Stimulated activated naive CD8-positive, alpha-beta T cell treated with anti-CD3 and anti-CD28 coated beads, Interleukin-15, amount 100 ng/mL, for 72 hours (primary cell): ENCODE measurements around the gene CDK11B.
A peak's percentile ranks its signal among the peaks of the same experiment; 100 is the strongest.

Experiments
- ATAC-seq: fragments of 150-1000 bp; cut with Tn5 transposase; 2 replicates; pipeline ENCODE4 v1.10.0; 2021; ENCODE audit warnings: mild to moderate bottlenecking, moderate library complexity
- DNase-seq, 2 donors: peaks; one replicate each; pipeline ENCODE4 v3.0.0; 2021 to 2022
- H3K27ac Mint-ChIP-seq, 2 donors: one replicate each; pipeline ENCODE4 v1.8.0; 2022; ENCODE audit warnings: mild to moderate bottlenecking in 2 of 2, mixed read lengths in 2 of 2, moderate library complexity in 2 of 2
- H3K27me3 Mint-ChIP-seq: one replicate; pipeline ENCODE4 v1.8.0; 2022; ENCODE audit warnings: mixed read lengths
- H3K4me1 Mint-ChIP-seq: one replicate; pipeline ENCODE4 v1.8.0; 2022; ENCODE audit warnings: mild to moderate bottlenecking, mixed read lengths
- H3K4me3 Mint-ChIP-seq, 2 donors: one replicate each; pipeline ENCODE4 v1.8.0; 2022; ENCODE audit warnings: mild to moderate bottlenecking in 2 of 2, mixed read lengths in 2 of 2, moderate library complexity in 1 of 2
- H3K9me3 Mint-ChIP-seq, 2 donors: one replicate each; pipeline ENCODE4 v1.8.0; 2022; ENCODE audit warnings: mixed read lengths in 2 of 2

Gene CDK11B

DNA sequence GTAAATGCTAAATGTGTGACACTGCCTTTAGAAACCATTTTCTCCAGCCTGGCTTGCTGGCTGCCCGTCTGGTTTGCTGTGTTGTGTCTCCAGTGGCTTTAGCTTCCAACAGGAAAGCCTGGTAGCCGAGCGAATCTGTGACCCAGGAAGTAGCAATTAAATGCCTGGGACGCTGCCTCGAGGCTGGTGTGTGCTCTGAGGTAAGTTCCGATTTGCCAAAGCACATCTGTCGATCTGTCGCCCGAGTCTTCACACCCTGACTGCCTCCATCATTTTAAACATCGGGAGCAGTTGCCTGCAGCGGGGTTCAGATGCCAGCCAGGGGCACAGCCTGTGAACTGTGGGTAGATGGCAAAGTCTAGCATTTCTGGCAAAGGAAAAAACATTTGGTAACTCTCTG is 41.3 kb downstream of the CDK11B start:
- Mint-ChIP-seq H3K4me1 (peaks cover 35% of the 10 kb centered on the region), H3K9me3 (no peaks in the 10 kb centered on the region), H3K27ac (peak overlapping the region in 1 of 2 donors; percentile 63), H3K27me3 (no peaks in the 10 kb centered on the region), H3K4me3 (peak overlapping the region in 1 of 2 donors; percentile 54)
- ATAC-seq = no peak
- no peak for DNase-seq

DNA sequence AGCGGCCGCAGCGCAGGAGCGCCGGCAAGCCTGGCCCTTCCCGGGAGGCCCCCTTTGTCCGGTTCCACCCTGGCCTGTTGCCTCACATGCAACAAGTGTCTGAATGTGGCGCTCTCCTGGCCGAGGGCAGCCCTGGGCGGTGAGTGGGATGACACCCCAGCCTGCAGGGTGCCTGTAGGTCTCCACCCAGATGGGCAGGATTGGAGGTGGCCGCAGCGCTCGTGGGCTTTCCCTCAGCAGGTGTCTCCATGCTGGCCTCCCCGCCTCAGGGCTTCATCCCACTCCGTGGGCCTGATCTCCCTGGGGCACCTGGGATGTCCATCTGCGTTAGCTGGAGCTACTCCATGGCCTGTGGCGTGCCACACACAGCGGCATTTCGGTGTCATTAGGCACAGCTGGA is 42.0 kb downstream of the CDK11B start:
- H3K4me3 Mint-ChIP-seq = peak overlapping the region; percentile 54 to 84

DNA sequence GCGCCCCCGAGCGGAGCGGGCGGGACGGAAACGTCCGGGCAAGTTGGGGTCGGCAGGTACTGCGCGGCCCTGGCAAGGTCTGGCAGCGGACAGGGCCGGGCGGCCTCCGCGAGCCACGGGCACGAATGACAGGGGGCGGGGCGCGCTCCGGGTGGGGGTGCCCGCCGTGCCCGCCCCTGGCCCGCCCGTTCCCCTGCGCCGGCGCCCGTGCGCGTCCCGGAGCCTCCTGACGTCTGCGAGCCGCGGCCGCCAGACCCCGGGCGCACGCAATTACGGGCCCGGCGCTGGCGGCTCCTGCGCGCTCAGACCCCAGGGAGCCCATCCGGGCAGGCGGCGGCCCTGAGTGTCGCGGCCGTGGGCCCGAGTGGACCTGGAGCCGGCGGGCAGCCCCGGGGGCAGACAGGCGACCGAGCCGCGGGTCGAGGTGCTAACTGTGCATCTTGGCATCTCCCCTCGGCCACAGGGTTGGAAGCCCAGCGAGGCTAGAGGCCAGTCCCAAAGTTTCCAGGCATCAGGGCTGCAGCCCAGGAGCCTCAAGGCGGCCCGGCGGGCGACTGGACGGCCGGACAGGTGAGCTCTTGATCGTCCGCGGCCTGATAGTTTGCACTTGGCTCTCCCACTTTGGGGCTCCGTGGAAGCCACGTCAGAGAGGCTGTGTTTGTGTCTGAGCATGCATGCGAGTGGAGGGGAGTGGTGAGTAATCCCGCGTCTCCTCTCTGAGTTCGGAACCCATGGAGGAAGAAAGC is 42.6 kb downstream of the CDK11B start:
- peak overlapping the region in 1 of 2 donors; percentile 88 for H3K27ac Mint-ChIP-seq
- no peaks in the 10 kb centered on the region for H3K9me3 Mint-ChIP-seq
- DNase-seq (no peak), ATAC-seq (peak; percentile 14)
- no peaks in the 10 kb centered on the region for H3K27me3 Mint-ChIP-seq
- H3K4me3 Mint-ChIP-seq = peak overlapping the region; percentile 54 to 84
- H3K4me1 Mint-ChIP-seq = peaks cover 41% of the 10 kb centered on the region

More for the DNA sequence above, 42.0 kb downstream of the CDK11B start:
- ATAC-seq = no peak
- peak overlapping the region in 1 of 2 donors; percentile 19 for H3K27ac Mint-ChIP-seq
- no peak for DNase-seq
- no peaks in the 10 kb centered on the region for H3K9me3 Mint-ChIP-seq
- H3K27me3 Mint-ChIP-seq = no peaks in the 10 kb centered on the region
- peaks cover 40% of the 10 kb centered on the region for H3K4me1 Mint-ChIP-seq

DNA sequence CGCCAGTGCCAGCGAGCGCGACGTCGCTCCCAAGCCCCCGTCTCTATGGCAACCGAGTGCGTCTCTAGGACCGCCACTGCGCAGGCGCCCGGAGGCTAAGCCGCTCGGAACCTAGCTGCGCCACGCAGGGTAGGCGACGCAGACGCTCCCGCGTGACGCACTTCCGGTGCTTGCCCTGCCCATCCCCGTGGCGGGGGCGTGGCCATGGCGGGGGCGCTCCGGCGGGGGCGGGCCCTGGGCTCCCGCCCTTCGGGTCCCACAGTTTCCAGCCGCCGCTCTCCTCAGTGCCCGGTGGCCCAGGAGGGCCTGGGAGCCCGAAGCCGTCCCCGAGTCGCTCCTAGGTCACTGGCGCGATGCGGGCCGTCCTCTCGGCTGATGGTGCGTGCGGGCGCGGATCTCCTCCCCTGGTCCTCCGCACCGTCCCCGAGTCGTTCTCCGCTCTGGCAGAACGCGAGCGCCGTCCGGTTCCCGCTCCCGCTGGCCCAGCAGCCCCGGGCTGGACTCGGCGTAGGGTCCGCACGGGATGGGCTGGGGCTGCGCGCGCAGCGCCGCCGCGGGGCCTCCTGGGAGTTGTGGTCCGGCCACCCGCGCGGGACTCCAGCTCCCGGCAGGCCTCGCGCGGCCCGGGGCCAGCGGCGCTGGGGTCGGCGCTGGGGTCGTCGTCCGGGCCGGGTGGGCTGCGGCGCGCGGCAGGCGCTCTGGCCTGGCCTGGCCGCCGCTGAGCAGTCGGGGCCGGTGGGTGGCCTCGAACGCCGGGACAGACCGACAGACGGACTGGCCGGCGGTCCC is 43.4 kb downstream of the CDK11B start, which contains the start of gene MIB2:
MIB2 (plus strand) TSS at position 245 of the 789 bp plus-strand sequence. CDS start 7,953 bp downstream, outside the sequence.
- ATAC-seq (peak; percentile 91), DNase-seq (peak; percentile 98)
- H3K9me3 Mint-ChIP-seq = no peaks in the 10 kb centered on the region
- peaks cover 41% of the 10 kb centered on the region for H3K4me1 Mint-ChIP-seq
- no peaks in the 10 kb centered on the region for H3K27me3 Mint-ChIP-seq
- H3K27ac Mint-ChIP-seq = peak within 1 kb of the TSS; percentile 97 to 98
- peak within 1 kb of the TSS; percentile 88 to 97 for H3K4me3 Mint-ChIP-seq

DNA sequence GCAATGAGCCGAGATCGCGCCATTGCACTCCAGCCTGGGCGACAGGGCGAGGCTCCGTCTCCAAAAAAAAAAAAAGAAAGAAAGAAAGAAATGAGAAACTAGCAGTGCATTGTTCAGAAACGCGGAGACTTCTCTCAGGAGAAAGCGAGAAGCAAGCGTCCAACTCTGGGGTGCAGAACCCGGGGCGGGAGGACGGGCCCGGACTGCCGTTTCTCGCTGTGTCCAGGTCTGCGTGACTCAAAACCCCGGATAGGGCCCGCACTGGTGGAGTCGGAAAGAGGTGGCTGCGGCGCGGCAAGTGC is 43.9 kb downstream of the CDK11B start:
- no peaks in the 10 kb centered on the region for H3K27me3 Mint-ChIP-seq
- H3K27ac Mint-ChIP-seq = peak overlapping the region; percentile 97
- ATAC-seq (no peak), DNase-seq (no peak)
- H3K9me3 Mint-ChIP-seq = no peaks in the 10 kb centered on the region
- peak overlapping the region; percentile 88 to 97 for H3K4me3 Mint-ChIP-seq
- peaks cover 41% of the 10 kb centered on the region for H3K4me1 Mint-ChIP-seq

DNA sequence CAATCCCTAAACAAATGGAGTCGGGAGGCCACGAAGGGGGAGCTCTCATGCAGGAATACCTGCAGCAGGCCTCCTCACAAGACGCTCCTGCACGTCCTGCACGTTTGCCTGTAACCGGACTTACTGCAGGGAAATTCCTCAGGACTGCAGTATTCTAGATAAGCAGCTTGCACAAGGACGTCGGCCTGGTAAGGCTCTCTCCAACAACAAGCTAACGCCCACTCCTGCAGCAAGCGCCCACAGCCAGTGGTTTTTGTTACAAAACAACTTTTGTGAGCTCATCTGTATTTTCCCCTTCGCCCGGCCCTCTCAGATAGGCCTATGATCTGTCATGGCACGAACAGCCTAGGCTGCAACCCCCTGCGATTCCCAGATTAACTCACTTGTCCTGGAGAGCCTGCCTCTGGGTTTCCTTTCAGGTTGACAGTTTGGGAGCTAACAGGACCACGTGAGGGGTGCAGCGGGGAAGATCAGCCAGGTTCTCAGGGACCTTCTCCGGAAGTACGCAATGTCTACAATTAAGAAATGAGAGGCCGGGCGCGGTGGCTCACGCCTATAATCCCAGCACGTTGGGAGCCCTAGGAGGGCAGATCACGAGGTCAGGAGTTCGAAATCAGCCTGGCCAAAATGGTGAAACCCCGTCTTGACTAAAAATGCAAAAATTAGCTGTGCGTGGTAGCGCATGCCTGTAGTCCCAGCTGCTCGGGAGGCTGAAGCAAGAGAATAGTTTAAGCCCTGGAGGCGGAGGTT is 44.4 kb downstream of the CDK11B start:
- no peaks in the 10 kb centered on the region for H3K9me3 Mint-ChIP-seq
- DNase-seq = peak; percentile 64 to 69
- H3K4me3 Mint-ChIP-seq = peak overlapping the region; percentile 88 to 97
- H3K27ac Mint-ChIP-seq = peak overlapping the region; percentile 97
- ATAC-seq = peak; percentile 17
- H3K4me1 Mint-ChIP-seq = peaks cover 41% of the 10 kb centered on the region
- H3K27me3 Mint-ChIP-seq = no peaks in the 10 kb centered on the region

DNA sequence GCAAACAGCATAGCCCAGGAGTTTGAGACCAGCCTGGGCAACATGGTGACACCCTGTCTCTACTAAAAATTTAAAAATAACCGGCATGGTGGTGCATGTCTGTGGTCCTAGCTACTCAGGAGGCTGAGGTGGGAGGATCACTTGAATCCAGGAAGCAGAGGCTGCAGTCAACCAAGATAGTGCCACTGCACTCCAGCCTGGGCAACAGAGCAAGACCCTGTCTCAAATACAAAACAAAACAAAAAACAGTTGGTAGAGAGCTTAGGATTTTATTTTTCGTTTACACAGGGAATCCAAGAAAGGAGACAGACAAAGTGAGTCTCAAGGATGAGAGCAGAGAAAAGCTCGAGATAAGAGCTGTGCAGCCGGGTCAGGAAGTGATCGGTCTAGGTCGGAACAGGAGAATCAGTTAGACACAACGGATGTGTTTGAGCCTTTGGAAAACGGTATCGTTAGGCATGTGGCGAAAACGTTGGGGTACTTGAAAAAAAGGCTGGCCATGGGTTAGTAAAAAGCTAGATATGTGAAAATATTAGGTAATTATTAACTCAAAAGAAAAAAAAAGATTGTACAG is 45.2 kb downstream of the CDK11B start:
- no peak for DNase-seq
- no peaks in the 10 kb centered on the region for H3K9me3 Mint-ChIP-seq
- H3K27me3 Mint-ChIP-seq = no peaks in the 10 kb centered on the region
- peak overlapping the region; percentile 88 to 97 for H3K4me3 Mint-ChIP-seq
- peak overlapping the region in 1 of 2 donors; percentile 97 for H3K27ac Mint-ChIP-seq
- peaks cover 41% of the 10 kb centered on the region for H3K4me1 Mint-ChIP-seq
- no peak for ATAC-seq

DNA sequence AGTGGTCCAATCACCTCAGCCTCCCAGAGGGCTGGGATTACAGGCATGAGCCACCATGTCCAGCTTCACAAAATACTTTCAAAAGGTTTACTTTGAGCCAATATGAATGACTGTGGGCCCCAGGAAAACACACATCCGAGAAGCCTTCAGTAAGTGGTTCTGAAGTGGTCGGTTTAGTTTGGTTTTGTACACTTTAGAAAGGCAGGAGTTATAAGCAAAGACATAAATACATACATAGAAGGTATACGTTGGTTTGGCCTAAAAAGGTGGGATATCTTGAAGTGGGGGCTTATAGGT is 46.8 kb downstream of the CDK11B start:
- Mint-ChIP-seq H3K4me3 (no peak overlapping the region), H3K9me3 (no peaks in the 10 kb centered on the region), H3K27ac (no peak overlapping the region), H3K4me1 (peaks cover 41% of the 10 kb centered on the region), H3K27me3 (no peaks in the 10 kb centered on the region)
- DNase-seq = no peak
- no peak for ATAC-seq

DNA sequence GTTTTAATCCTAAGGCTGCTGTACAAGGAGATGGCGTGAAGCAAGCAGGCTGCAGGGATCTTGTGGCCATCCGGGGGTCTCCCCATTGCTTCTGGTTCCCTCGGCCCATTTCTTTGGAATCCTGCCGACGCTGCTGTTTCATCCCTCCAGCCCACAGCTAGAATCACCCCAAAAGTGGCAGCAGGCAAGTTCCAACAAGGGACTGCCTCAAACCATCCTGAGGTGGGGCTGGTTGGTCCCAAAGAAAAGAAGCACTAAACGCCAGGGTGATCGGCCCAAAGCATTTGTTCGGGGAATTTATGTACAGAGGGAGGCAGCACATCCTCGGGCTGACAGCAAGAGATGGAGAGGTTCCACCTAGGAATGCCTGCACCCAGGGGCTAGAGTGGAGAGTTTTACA is 48.0 kb downstream of the CDK11B start:
- no peak overlapping the region for H3K27ac Mint-ChIP-seq
- no peaks in the 10 kb centered on the region for H3K9me3 Mint-ChIP-seq
- H3K4me1 Mint-ChIP-seq = peaks cover 39% of the 10 kb centered on the region
- H3K27me3 Mint-ChIP-seq = no peaks in the 10 kb centered on the region
- H3K4me3 Mint-ChIP-seq = no peak overlapping the region
- DNase-seq (no peak), ATAC-seq (no peak)

DNA sequence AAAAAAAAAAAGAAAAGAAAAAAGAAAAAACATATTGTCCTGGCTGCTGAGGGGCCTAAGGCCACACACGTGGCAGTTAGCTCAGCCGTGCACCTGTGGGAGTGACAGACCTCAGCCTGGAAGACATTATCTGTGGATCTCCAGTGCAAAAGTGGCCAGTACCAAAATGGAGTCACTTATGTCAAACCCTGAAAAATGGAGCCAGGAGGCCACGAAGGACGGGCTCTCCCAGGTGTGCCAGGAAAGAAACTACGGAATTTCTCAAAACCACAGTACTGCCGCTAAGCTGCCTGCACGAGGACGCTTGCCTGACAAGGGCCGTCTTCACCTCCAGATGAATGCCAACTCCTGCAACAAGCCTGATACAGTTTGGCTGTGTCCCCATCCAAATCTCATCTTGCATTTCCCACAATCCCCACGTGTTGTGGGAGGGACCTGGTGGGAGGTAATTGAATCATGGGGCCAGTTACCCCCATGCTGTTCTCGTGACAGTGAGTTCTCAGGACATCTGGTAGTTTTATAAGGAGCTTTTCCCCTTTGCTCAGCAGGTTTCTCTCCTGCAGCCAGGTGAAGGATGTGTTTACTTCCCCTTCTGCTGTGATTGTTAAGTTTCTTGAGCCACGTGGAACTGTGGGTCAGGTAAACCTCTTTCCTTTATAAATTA is 48.9 kb downstream of the CDK11B start:
- ATAC-seq = no peak
- Mint-ChIP-seq H3K27me3 (no peaks in the 10 kb centered on the region), H3K4me1 (peaks cover 39% of the 10 kb centered on the region)

DNA sequence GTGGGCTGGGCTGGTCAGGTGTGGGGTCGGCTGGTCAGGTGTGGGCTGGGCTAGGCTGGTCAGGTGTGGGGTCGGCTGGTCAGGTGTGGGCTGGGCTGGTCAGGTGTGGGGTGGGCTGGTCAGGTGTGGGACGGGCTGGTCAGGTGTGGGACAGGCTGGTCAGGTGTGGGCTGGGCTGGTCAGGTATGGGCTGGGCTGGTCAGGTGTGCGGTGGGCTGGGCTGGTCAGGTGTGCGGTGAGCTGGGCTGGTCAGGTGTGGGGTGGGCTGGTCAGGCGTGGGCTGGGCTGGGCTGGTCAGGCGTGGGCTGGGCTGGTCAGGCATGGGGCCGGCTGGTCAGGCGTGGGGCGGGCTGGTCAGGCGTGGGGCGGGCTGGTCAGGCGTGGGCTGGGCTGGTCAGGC is 52.6 kb downstream of the CDK11B start:
- H3K27ac Mint-ChIP-seq = peak overlapping the region in 1 of 2 donors; percentile 99

More for the DNA sequence above, 48.9 kb downstream of the CDK11B start:
- Mint-ChIP-seq H3K27ac (no peak overlapping the region), H3K4me3 (no peak overlapping the region), H3K9me3 (no peaks in the 10 kb centered on the region)
- DNase-seq = no peak

DNA sequence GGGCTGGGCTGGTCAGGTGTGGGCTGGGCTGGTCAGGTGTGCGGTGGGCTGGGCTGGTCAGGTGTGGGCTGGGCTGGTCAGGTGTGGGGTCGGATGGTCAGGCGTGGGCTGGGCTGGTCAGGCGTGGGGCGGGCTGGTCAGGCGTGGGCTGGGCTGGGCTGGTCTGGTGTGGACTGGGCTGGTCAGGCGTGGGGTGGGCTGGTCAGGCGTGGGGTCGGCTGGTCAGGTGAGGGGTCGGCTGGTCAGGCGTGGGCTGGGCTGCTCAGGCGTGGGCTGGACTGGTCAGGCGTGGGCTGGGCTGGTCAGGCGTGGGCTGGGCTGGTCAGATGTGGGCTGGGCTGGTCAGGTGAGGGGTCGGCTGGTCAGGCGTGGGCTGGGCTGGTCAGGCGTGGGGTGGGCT is 53.1 kb downstream of the CDK11B start:
- Mint-ChIP-seq H3K27me3 (peaks cover 3% of the 10 kb centered on the region), H3K4me1 (peaks cover 27% of the 10 kb centered on the region), H3K9me3 (no peaks in the 10 kb centered on the region), H3K27ac (no peak overlapping the region), H3K4me3 (no peak overlapping the region)
- ATAC-seq (no peak), DNase-seq (no peak)

More for the DNA sequence above, 52.6 kb downstream of the CDK11B start:
- DNase-seq (no peak), ATAC-seq (no peak)
- Mint-ChIP-seq H3K9me3 (no peaks in the 10 kb centered on the region), H3K4me1 (peaks cover 24% of the 10 kb centered on the region), H3K27me3 (no peaks in the 10 kb centered on the region), H3K4me3 (no peak overlapping the region)

DNA sequence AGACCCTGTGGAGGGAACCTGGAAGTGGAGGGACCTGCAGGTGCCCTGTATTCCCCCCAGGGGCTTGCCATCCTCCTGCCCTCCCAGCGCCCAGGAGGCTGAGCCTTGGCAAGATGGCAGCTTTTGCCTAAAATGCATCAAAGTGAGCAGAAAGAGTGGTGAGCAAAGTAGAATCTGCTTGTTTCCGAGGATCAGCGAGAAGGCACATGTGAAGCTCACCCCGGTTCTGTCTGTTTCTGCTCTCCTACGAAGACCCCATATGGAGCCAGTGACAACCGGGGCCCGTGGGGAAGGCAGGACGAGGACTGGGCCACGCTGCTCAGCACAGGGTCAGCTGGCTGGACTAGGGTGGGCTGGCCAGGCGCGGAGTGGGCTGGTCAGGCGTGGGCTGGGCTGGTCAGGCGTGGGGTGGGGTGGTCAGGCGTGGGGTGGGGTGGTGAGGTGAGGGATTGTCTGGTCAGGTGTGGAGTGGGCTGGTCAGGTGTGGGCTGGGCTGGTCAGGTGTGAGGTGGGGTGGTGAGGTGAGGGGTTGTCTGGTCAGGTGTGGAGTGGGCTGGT is 53.7 kb downstream of the CDK11B start:
- H3K27me3 Mint-ChIP-seq = peaks cover 6% of the 10 kb centered on the region
- no peak overlapping the region for H3K27ac Mint-ChIP-seq
- ATAC-seq (no peak), DNase-seq (no peak)
- H3K9me3 Mint-ChIP-seq = no peaks in the 10 kb centered on the region
- peaks cover 29% of the 10 kb centered on the region for H3K4me1 Mint-ChIP-seq
- peak overlapping the region in 1 of 2 donors; percentile 47 for H3K4me3 Mint-ChIP-seq

DNA sequence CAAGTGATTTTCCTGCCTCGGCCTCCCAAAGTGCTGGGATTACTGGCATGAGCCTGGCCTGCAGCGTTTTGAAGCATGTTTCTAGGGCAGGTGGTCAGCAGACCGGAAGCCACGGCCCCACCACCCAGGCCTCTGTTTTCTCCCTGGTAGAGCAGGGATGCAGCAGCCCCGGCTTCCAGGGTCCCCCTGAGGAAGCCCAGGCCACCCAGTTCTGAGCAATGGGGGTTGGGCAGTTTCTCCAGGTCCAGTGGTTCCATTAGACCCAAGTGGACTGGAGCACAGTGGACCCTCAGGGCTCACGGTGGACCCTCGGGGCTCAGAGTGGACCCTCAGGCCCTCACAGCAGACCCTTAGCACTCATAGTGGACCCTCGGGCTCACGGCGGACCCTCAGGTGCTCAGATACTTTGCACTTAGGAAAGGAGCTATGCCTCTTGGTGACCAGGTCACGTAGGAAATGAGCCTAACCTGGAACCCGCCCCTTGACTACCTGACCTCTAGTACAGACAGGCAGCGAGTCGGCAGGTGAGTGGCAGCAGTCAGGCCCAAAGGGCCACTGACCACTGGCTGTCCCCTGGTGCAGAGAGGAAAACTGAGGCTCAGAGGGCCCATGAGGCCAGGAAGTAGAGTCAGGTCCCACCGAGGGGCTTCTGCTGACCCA is 54.3 kb downstream of the CDK11B start:
- H3K27ac Mint-ChIP-seq = no peak overlapping the region
- H3K9me3 Mint-ChIP-seq = no peaks in the 10 kb centered on the region
- no peak overlapping the region for H3K4me3 Mint-ChIP-seq
- H3K27me3 Mint-ChIP-seq = peaks cover 6% of the 10 kb centered on the region
- no peak for ATAC-seq
- DNase-seq = no peak
- peaks cover 29% of the 10 kb centered on the region for H3K4me1 Mint-ChIP-seq
